ENCODE data around the gene UBE3B. TPM values are rescaled to one million over a fixed set of nuclear protein-coding genes. Genes with fewer than 3 reads are reported as not detected.

Gene UBE3B
- total RNA-seq, 1 experiment from 2014 or later = 48.6 TPM

DNA sequence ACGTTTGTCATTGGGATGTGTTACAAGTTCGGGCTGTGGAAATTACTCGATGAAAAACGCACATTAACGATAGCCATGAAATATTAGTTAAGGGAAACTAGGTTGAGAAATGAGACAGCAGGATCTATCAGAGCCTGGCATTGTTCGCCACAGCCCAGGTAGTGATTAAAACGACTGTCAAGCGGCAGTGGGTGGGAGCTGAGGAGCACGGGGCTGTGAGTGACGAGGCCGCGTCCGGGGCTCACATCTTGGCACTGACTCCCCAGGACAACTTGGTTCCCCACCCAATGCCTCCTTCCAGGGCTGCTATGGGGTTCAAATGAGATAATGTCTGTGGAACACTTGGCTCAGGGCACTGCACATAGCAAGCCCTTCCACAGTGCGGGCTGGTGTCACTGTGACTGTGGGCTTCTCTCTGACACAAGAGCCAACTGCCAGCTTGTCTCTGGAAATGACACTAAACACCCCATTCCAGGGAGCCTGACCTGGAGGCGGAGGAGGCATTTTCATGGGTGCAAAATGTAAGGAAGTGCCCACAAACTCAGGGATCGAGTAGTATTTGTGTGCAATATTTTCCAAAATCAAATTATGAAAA lies 76.6 kb downstream of the UBE3B start:
- peak overlapping the region; percentile 4 for H3K27ac Mint-ChIP-seq (ENCODE audit: unreplicated experiment)
- H3K4me1 Mint-ChIP-seq (ENCODE audit: low read depth, unreplicated experiment) = no peaks in the 10 kb centered on the region
- intact Hi-C loops (cut with micrococcal nuclease; ENCODE audit: unreplicated experiment) = no loop called here
- no peak overlapping the region for H3K4me3 Mint-ChIP-seq (ENCODE audit: low read depth, unreplicated experiment)
- TF ChIP-seq, protein P1, sequence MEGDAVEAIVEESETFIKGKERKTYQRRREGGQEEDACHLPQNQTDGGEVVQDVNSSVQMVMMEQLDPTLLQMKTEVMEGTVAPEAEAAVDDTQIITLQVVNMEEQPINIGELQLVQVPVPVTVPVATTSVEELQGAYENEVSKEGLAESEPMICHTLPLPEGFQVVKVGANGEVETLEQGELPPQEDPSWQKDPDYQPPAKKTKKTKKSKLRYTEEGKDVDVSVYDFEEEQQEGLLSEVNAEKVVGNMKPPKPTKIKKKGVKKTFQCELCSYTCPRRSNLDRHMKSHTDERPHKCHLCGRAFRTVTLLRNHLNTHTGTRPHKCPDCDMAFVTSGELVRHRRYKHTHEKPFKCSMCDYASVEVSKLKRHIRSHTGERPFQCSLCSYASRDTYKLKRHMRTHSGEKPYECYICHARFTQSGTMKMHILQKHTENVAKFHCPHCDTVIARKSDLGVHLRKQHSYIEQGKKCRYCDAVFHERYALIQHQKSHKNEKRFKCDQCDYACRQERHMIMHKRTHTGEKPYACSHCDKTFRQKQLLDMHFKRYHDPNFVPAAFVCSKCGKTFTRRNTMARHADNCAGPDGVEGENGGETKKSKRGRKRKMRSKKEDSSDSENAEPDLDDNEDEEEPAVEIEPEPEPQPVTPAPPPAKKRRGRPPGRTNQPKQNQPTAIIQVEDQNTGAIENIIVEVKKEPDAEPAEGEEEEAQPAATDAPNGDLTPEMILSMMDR (IDR thresholded peaks at IDR 0.05; ENCODE audit: unreplicated experiment) = no peak
- no peak for DNase-seq
- CTCF ChIA-PET = interaction anchor here (1.2 kb wide), 1 partner anchor 44 kb away, joined by 3 read pairs; no protein-coding TSS in a partner anchor
- BruUV-seq (replicated peaks) = no TSS peak
- peaks cover 28% of the 10 kb centered on the region for H3K36me3 Mint-ChIP-seq (ENCODE audit: insufficient read depth, unreplicated experiment)
- no peaks in the 10 kb centered on the region for H3K9me3 Mint-ChIP-seq (ENCODE audit: low read depth, unreplicated experiment)
- H3K27me3 Mint-ChIP-seq (ENCODE audit: unreplicated experiment) = peaks cover 57% of the 10 kb centered on the region

DNA sequence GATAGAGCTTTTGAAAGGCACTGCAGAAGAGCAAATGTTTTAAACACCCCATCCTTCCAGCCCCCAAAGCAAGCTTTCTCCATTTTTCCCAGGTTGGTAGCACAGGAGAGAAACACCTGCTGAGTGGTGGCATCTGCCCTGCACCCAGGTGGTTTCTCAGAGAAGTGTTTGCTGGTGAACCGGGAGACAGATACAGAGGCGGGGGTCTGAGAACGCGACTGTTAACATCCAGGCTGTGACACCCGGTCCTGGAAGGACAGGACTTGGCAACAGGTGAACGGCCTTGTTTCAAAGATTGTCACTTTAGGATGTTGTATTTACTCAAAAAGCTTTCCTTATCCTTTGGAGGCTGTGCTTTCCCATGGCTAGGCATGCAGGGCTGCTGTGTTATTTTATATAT lies 77.3 kb downstream of the UBE3B start:
- H3K27me3 Mint-ChIP-seq (ENCODE audit: unreplicated experiment) = peaks cover 50% of the 10 kb centered on the region
- no peak overlapping the region for H3K27ac Mint-ChIP-seq (ENCODE audit: unreplicated experiment)
- intact Hi-C loops (cut with micrococcal nuclease; ENCODE audit: unreplicated experiment) = no loop called here
- CTCF ChIA-PET = no interaction called here
- DNase-seq = no peak
- H3K4me1 Mint-ChIP-seq (ENCODE audit: low read depth, unreplicated experiment) = no peaks in the 10 kb centered on the region
- no TSS peak for BruUV-seq (replicated peaks)
- no peak overlapping the region for H3K4me3 Mint-ChIP-seq (ENCODE audit: low read depth, unreplicated experiment)
- TF ChIP-seq, protein P1 (IDR thresholded peaks at IDR 0.05; ENCODE audit: unreplicated experiment) = no peak
- H3K36me3 Mint-ChIP-seq (ENCODE audit: insufficient read depth, unreplicated experiment) = peaks cover 30% of the 10 kb centered on the region
- no peaks in the 10 kb centered on the region for H3K9me3 Mint-ChIP-seq (ENCODE audit: low read depth, unreplicated experiment)

DNA sequence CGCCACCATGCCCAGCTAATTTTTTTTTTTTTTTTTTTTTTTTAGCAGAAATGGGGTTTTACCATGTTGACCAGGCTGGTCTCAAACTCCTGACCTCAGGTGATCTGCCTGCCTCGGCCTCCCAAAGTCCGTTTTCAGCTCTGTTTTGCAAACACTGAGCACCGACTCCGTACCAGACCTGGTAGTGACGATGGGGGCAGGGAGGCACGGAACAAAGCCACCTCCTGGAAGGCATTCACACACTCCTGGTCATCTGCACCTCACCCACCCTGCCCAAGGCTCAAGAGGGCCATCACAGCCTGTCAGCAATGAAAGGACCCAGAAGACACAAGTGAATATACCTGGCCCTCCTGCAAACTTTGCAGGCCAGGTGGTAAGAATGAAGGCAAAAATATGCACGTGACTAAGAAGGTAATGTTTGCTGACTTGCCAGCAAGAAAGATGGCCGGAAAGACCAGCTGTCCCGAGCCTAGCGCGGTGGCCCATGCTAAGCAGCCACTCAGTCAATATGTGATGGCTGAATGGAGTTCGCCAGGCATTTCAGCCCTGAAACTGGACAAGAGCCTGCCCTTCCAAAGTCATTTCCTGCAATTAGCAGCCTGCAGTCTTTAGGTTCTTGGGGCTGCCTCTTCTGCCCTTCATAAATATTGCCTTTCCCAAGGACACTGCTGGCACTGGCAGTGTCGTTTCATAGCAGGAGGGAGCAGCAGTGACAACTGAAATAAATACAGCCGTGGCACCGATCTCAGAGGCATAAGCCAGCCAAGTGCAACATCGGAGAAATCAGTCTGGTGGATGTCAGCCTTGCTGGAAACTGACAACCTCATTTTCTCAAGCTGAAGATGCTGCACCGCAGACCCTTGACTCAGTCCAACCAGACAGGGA lies 78.2 kb downstream of the UBE3B start:
- DNase-seq = no peak

DNA sequence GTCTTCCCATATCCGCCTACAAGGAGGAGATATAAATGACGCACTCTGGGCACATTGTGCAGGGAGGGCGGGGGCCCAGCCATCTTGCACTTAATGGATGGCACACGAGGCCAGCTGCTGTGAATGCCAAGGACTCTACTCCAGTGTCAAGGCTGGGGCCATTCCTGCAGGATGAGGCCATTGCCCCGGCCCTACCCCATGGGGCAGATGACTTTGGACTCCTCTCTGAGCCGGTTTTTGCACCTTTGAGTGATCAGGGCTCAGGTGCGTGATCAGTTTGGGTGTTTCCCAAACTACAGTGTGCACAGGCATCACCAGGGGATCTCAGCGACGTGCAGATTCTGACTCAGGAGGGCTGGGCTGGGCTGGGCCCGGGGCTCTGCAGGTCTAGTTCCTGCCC lies 79.8 kb downstream of the UBE3B start:
- CTCF ChIA-PET = interaction anchor here (0.6 kb wide), 1 partner anchor 40 kb away, joined by 4 read pairs; no protein-coding TSS in a partner anchor
- BruUV-seq (replicated peaks) = no TSS peak

More for the DNA sequence above, 78.2 kb downstream of the UBE3B start:
- BruUV-seq (replicated peaks) = no TSS peak
- Mint-ChIP-seq H3K4me3 (ENCODE audit: low read depth, unreplicated experiment) (no peak overlapping the region), H3K36me3 (ENCODE audit: insufficient read depth, unreplicated experiment) (peaks cover 30% of the 10 kb centered on the region), H3K9me3 (ENCODE audit: low read depth, unreplicated experiment) (no peaks in the 10 kb centered on the region), H3K27ac (ENCODE audit: unreplicated experiment) (no peak overlapping the region), H3K4me1 (ENCODE audit: low read depth, unreplicated experiment) (no peaks in the 10 kb centered on the region), H3K27me3 (ENCODE audit: unreplicated experiment) (peaks cover 40% of the 10 kb centered on the region)
- intact Hi-C loops (cut with micrococcal nuclease; ENCODE audit: unreplicated experiment) = no loop called here
- CTCF ChIA-PET = no interaction called here
- TF ChIP-seq, protein P1 (IDR thresholded peaks at IDR 0.05; ENCODE audit: unreplicated experiment) = no peak

More for the DNA sequence above, 79.8 kb downstream of the UBE3B start:
- TF ChIP-seq, protein P1 (IDR thresholded peaks at IDR 0.05; ENCODE audit: unreplicated experiment) = no peak
- H3K4me3 Mint-ChIP-seq (ENCODE audit: low read depth, unreplicated experiment) = no peak overlapping the region
- H3K27me3 Mint-ChIP-seq (ENCODE audit: unreplicated experiment) = peaks cover 25% of the 10 kb centered on the region
- no peak overlapping the region for H3K27ac Mint-ChIP-seq (ENCODE audit: unreplicated experiment)
- intact Hi-C loops (cut with micrococcal nuclease; ENCODE audit: unreplicated experiment) = no loop called here
- H3K9me3 Mint-ChIP-seq (ENCODE audit: low read depth, unreplicated experiment) = no peaks in the 10 kb centered on the region
- H3K4me1 Mint-ChIP-seq (ENCODE audit: low read depth, unreplicated experiment) = no peaks in the 10 kb centered on the region
- no peak for DNase-seq
- peaks cover 30% of the 10 kb centered on the region for H3K36me3 Mint-ChIP-seq (ENCODE audit: insufficient read depth, unreplicated experiment)

Measured in Calu3 (cell line).